OCI-LY7 (cell line): ENCODE measurements around the gene MRPL28. TPM values are rescaled to one million over a fixed set of nuclear protein-coding genes. Genes with fewer than 3 reads are reported as not detected.

Experiments used
- BruUV-seq: library from RNA; stranded (reverse); fragments of 400-500 nt; replicated peaks from 2 replicates; lab custom pipeline; 2021; lab: Mats Ljungman, UMichigan
- CTCF ChIA-PET: fragments of 300-600 bp; sonication (Branson Sonifier 250); formaldehyde crosslinking; loops from one replicate; lab custom pipeline; 2022; ENCODE audit warnings: antibody characterized with exemption; ENCODE audit not compliant: unreplicated experiment; lab: Charles Lee
- POLR2A ChIA-PET: fragments of 300-600 bp; sonication (Branson Sonifier 250); formaldehyde crosslinking; loops from one replicate; lab custom pipeline; 2022; ENCODE audit warnings: antibody characterized with exemption; lab: Charles Lee
- DNase-seq: peaks from one replicate; pipeline ENCODE4 v3.0.0-alpha.2; 2015; ENCODE audit warnings: low spot score
- H2AFZ ChIP-seq: fragments of 200-600 bp; sonication (generic), shearing (Covaris generic); 2 replicates; pipeline ENCODE4 v1.6.1; 2014; ENCODE audit warnings: mild to moderate bottlenecking, antibody characterized with exemption, low read length, moderate library complexity
- H3K27ac ChIP-seq: fragments of 200-600 bp; sonication (generic); 2 replicates; pipeline ENCODE4 v1.5.1; 2014; ENCODE audit warnings: mixed run types, low read depth, mild to moderate bottlenecking, moderate library complexity, low read length, inconsistent platforms; ENCODE audit not compliant: poor library complexity, severe bottlenecking
- H3K36me3 ChIP-seq: fragments of 200-600 bp; sonication (generic); 2 replicates; pipeline ENCODE4 v1.6.1; 2014; ENCODE audit warnings: mild to moderate bottlenecking, antibody characterized with exemption, low read length, moderate library complexity, mixed read lengths; ENCODE audit not compliant: insufficient read depth
- H3K4me1 ChIP-seq: fragments of 200-600 bp; sonication (generic); 2 replicates; pipeline ENCODE4 v1.5.1; 2014; ENCODE audit warnings: mild to moderate bottlenecking, low read length; ENCODE audit not compliant: insufficient read depth, poor library complexity, severe bottlenecking
- H3K4me2 ChIP-seq: fragments of 200-600 bp; sonication (generic); 2 replicates; pipeline ENCODE4 v1.6.1; 2014; ENCODE audit warnings: mild to moderate bottlenecking, low read length
- H3K4me3 ChIP-seq: fragments of 200-600 bp; sonication (generic); 2 replicates; pipeline ENCODE4 v1.5.1; 2014; ENCODE audit warnings: mild to moderate bottlenecking, low read depth, low read length; ENCODE audit not compliant: poor library complexity, severe bottlenecking
- H3K79me2 ChIP-seq: fragments of 200-600 bp; sonication (generic); 2 replicates; pipeline ENCODE4 v1.6.1; 2016; ENCODE audit warnings: low read depth, mild to moderate bottlenecking, low read length, moderate library complexity, mixed read lengths; ENCODE audit not compliant: insufficient read depth
- H3K9me2 ChIP-seq: fragments of 200-600 bp; sonication (generic); 2 replicates; pipeline ENCODE4 v1.6.1; 2016; ENCODE audit warnings: mild to moderate bottlenecking, low read length, mixed read lengths; ENCODE audit not compliant: insufficient read depth
- H3K9me3 ChIP-seq: fragments of 200-600 bp; sonication (generic); 2 replicates; pipeline ENCODE4 v1.6.1; 2014; ENCODE audit warnings: mild to moderate bottlenecking, mixed run types, low read length, mixed read lengths
- H4K20me1 ChIP-seq: fragments of 200-600 bp; sonication (generic); 2 replicates; pipeline ENCODE4 v1.6.1; 2014; ENCODE audit warnings: mild to moderate bottlenecking, antibody characterized with exemption, low read length, moderate library complexity, mixed read lengths; ENCODE audit not compliant: insufficient read depth
- EZH2phosphoT487 ChIP-seq: fragments of 200-600 bp; sonication (generic); IDR thresholded peaks from 2 replicates; pipeline ENCODE4 v1.6.1; 2018; ENCODE audit warnings: low read depth, borderline replicate concordance, mild to moderate bottlenecking, mixed run types, antibody characterized with exemption, low read length, moderate library complexity, mixed read lengths
- intact Hi-C: fragments of 100-400 bp; cut with micrococcal nuclease; formaldehyde crosslinking; loops from one replicate; pipeline ENCODE4 v1.10.0; 2022; ENCODE audit not compliant: unreplicated experiment
- total RNA-seq, 2 experiments: library from RNA; depleted of rRNA in 1 of 2; stranded (reverse); fragments of >200 nt in 1 of 2; shearing (Covaris generic) in 1 of 2; gene quantifications; 2 replicates each; pipeline ENCODE4 v1.2.3, GENCODE V29; 2014 to 2022
- TF ChIP-seq, protein P1 (sequence below): fragments of 200-600 bp; sonication (generic); conservative IDR thresholded peaks from 2 replicates; pipeline ENCODE4 v1.5.1; 2014; ENCODE audit warnings: mild to moderate bottlenecking, antibody characterized with exemption, low read length, moderate library complexity, mixed read lengths

The MRPL28 gene
- total RNA-seq, 2 experiments from 2014 or later = 84.6 to 113 TPM

DNA sequence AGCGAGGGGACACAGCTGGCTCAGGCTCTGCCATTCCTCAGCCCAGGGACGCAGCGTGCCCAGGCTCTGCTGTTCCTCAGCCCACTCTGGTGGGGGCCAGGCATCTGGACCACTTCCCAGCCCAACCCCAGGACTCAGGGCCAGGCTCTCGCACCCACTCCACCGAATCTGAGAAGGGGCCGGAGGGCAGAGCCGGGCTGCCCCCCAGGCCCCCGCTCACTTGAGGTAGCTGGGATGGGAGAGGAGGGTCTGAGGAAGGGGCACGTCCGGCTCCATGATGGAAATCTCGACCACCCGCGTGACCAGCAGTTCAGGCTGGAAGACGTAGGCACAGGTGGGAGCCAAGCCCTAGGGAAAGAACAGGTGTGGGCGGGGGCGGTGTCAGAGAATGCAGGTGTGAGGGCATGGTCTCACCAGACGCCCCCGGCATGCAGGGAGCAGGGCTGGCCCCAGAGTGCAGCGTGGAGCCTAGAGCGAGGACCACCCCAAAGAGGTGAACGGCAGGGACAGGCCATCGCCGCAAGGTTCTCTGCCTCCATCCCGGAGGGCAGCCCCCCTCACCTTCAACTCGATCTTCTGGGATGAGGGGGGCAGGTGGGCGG lies 6.6 kb upstream of the MRPL28 start:
- intact Hi-C loops = no loop called here
- BruUV-seq = no TSS peak
- no peak for TF ChIP-seq EZH2phosphoT487
- TF ChIP-seq, protein P1, sequence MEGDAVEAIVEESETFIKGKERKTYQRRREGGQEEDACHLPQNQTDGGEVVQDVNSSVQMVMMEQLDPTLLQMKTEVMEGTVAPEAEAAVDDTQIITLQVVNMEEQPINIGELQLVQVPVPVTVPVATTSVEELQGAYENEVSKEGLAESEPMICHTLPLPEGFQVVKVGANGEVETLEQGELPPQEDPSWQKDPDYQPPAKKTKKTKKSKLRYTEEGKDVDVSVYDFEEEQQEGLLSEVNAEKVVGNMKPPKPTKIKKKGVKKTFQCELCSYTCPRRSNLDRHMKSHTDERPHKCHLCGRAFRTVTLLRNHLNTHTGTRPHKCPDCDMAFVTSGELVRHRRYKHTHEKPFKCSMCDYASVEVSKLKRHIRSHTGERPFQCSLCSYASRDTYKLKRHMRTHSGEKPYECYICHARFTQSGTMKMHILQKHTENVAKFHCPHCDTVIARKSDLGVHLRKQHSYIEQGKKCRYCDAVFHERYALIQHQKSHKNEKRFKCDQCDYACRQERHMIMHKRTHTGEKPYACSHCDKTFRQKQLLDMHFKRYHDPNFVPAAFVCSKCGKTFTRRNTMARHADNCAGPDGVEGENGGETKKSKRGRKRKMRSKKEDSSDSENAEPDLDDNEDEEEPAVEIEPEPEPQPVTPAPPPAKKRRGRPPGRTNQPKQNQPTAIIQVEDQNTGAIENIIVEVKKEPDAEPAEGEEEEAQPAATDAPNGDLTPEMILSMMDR = no peak
- Histone ChIP-seq H4K20me1 (no peaks in the 10 kb centered on the region), H3K4me1 (no peaks in the 10 kb centered on the region), H3K79me2 (no peaks in the 10 kb centered on the region), H3K9me3 (no peaks in the 10 kb centered on the region), H2AFZ (no peak overlapping the region), H3K4me3 (no peak overlapping the region), H3K4me2 (no peak overlapping the region), H3K36me3 (peaks cover 37% of the 10 kb centered on the region; the same call in 1 of the 2 replicates), H3K9me2 (no peaks in the 10 kb centered on the region), H3K27ac (no peak overlapping the region)
- DNase-seq = no peak
- CTCF ChIA-PET = no interaction called here
- POLR2A ChIA-PET = no interaction called here

DNA sequence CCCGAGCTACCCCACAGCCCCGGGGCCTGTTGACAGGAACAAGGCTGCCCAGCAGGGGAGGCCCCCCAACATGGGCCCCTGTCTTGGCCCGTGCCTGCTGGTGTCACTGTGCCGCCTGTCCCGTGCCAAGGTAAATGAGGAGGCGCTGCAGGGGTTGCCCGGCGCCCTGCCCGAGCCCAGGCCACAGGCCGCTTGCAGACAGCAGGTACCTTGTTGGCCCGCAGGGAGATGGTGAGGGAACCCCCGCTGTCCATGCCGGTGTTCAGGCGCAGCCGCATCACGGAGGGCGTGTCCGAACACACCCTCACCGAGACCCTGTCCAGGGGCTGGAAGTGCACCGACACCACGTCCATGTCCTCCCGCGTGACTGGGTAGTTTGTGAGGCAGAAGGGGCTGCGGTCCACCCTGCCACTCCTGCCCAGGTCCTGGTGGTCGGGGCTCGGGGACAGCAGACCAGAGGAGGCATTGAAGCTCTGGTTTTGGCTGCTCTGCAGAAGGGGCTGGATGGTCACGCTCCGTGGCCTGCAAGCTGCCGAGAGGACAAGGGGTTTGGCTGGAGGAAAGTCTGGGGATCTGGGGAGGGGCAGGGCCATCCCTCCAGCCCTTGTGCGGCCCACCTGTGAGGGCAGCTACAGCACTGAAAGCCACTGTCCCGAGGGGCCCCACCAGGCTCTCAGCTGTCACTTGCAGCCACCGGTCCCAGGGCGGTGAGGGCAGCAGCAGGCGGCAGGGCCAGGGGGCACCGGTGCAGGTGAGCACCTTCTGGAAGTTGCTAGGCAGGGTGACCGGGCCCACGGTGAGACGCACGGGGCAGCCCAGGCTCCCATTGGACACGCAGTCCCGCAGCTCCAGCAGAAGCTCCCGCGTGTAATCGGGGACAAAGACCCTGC lies 5.8 kb upstream of the MRPL28 start:
- CTCF ChIA-PET = no interaction called here
- no TSS peak for BruUV-seq

More for the DNA sequence above, 5.8 kb upstream of the MRPL28 start:
- no peak overlapping the region for H3K27ac ChIP-seq
- no peaks in the 10 kb centered on the region for H3K79me2 ChIP-seq
- no peaks in the 10 kb centered on the region for H4K20me1 ChIP-seq
- no peak overlapping the region for H3K4me3 ChIP-seq
- DNase-seq = no peak
- TF ChIP-seq, protein P1 = no peak
- no peak for TF ChIP-seq EZH2phosphoT487
- no peaks in the 10 kb centered on the region for H3K9me2 ChIP-seq
- intact Hi-C loops = no loop called here
- no peak overlapping the region for H2AFZ ChIP-seq
- POLR2A ChIA-PET = no interaction called here
- no peak overlapping the region for H3K4me2 ChIP-seq
- peaks cover 2% of the 10 kb centered on the region for H3K4me1 ChIP-seq
- H3K9me3 ChIP-seq = no peaks in the 10 kb centered on the region
- peaks cover 42% of the 10 kb centered on the region; the same call in 1 of the 2 replicates for H3K36me3 ChIP-seq
